ENCODE data around the gene TAF10.

Gene TAF10

GRCh38 chr11:6640036-6640984 is 28.3 kb upstream of the TAF10 start:
- no peak for DNase-seq

- DNase-seq: no peak
Measured at GRCh38 chr11:6638429-6638828, 26.4 kb upstream of the TAF10 start.

- DNase-seq: no peak
Measured at GRCh38 chr11:6637871-6638270, 25.9 kb upstream of the TAF10 start.

- DNase-seq: no peak
Measured at GRCh38 chr11:6636480-6636879, 24.5 kb upstream of the TAF10 start.

GRCh38 chr11:6635082-6635932 is 23.3 kb upstream of the TAF10 start:
- DNase-seq: no peak

- no peak for DNase-seq
Measured at GRCh38 chr11:6634534-6634933, 22.5 kb upstream of the TAF10 start.

- no peak for DNase-seq
Measured at GRCh38 chr11:6633422-6634408, 21.7 kb upstream of the TAF10 start.

GRCh38 chr11:6632116-6633073 is 20.4 kb upstream of the TAF10 start:
- no peak for DNase-seq

- DNase-seq: no peak
Measured at GRCh38 chr11:6631361-6631890, 19.4 kb upstream of the TAF10 start.

GRCh38 chr11:6630632-6631291 is 18.7 kb upstream of the TAF10 start:
- no peak for DNase-seq

GRCh38 chr11:6629892-6630631 is 18.0 kb upstream of the TAF10 start:
- no peak for DNase-seq

- no peak for DNase-seq
Measured at GRCh38 chr11:6629573-6629891, 17.5 kb upstream of the TAF10 start.

GRCh38 chr11:6628526-6628925 is 16.5 kb upstream of the TAF10 start:
- no peak for DNase-seq

- DNase-seq: no peak
Measured at GRCh38 chr11:6627762-6628241, 15.8 kb upstream of the TAF10 start.

- no peak for DNase-seq
Measured at GRCh38 chr11:6626971-6627761, 15.2 kb upstream of the TAF10 start.

GRCh38 chr11:6625832-6626420 is 13.9 kb upstream of the TAF10 start:
- no peak for DNase-seq

- no peak for DNase-seq
Measured at GRCh38 chr11:6625156-6625831, 13.3 kb upstream of the TAF10 start.

Data from right forelimb (tissue), 1 donor.